Parathyroid adenoma (tissue), 2 donors: Measurements from ENCODE around the gene ODAD2.

Source experiments
- H2AFZ ChIP-seq: fragments of 300-600 bp; sonication (generic); one replicate; pipeline ENCODE4 v1.7.0; 2017; ENCODE audit warnings: antibody characterized with exemption, mild to moderate bottlenecking
- H3K27ac ChIP-seq: fragments of 300-600 bp; sonication (generic); one replicate; pipeline ENCODE4 v1.7.0; 2017
- H3K27me3 ChIP-seq: fragments of 300-600 bp; sonication (generic); one replicate; pipeline ENCODE4 v1.7.0; 2017; ENCODE audit warnings: low read length; ENCODE audit not compliant: control insufficient read depth, insufficient read depth
- H3K36me3 ChIP-seq: fragments of 300-600 bp; sonication (generic); one replicate; pipeline ENCODE4 v1.7.0; 2017; ENCODE audit warnings: low read length; ENCODE audit not compliant: control insufficient read depth, insufficient read depth
- H3K4me1 ChIP-seq: fragments of 300-600 bp; sonication (generic); one replicate; pipeline ENCODE4 v1.7.0; 2017; ENCODE audit warnings: control low read depth
- H3K4me2 ChIP-seq: fragments of 300-600 bp; sonication (generic); one replicate; pipeline ENCODE4 v1.7.0; 2017; ENCODE audit warnings: low read length
- H3K4me3 ChIP-seq: fragments of 300-600 bp; sonication (generic); one replicate; pipeline ENCODE4 v1.7.0; 2017; ENCODE audit warnings: low read depth, low read length
- H3K79me2 ChIP-seq: fragments of 300-600 bp; sonication (generic); one replicate; pipeline ENCODE4 v1.7.0; 2017; ENCODE audit warnings: control low read depth
- H3K9ac ChIP-seq: fragments of 300-600 bp; sonication (generic); one replicate; pipeline ENCODE4 v1.7.0; 2017; ENCODE audit warnings: mild to moderate bottlenecking
- H3K9me3 ChIP-seq: fragments of 300-600 bp; sonication (generic); one replicate; pipeline ENCODE4 v1.7.0; 2017; ENCODE audit warnings: low read length; ENCODE audit not compliant: control insufficient read depth
- CTCF ChIP-seq: fragments of 300-600 bp; sonication (generic); IDR thresholded peaks from one replicate; pipeline ENCODE4 v1.7.0; 2017; ENCODE audit warnings: antibody characterized with exemption, mild to moderate bottlenecking
- donor health status: primary hyperparathyroidism.

ODAD2 gene

GRCh38 chr10:27947540-27947939, 51.3 kb downstream of the ODAD2 start:
- Histone ChIP-seq H3K79me2 (no peaks in the 10 kb centered on the region), H3K36me3 (no peaks in the 10 kb centered on the region)

GRCh38 chr10:27944005-27944404, 54.9 kb downstream of the ODAD2 start:
- H3K27ac ChIP-seq: no peak overlapping the region
- H3K79me2 ChIP-seq: no peaks in the 10 kb centered on the region
- no peaks in the 10 kb centered on the region for H3K27me3 ChIP-seq
- H3K36me3 ChIP-seq: no peaks in the 10 kb centered on the region
- H3K4me3 ChIP-seq: no peak overlapping the region
- H3K4me1 ChIP-seq: no peaks in the 10 kb centered on the region
- no peaks in the 10 kb centered on the region for H3K9me3 ChIP-seq
- H2AFZ ChIP-seq: no peak overlapping the region
- H3K9ac ChIP-seq: no peak overlapping the region
- TF ChIP-seq CTCF: no peak
- no peak overlapping the region for H3K4me2 ChIP-seq

More at GRCh38 chr10:27947540-27947939, 51.3 kb downstream of the ODAD2 start:
- H3K4me1 ChIP-seq: no peaks in the 10 kb centered on the region
- H3K27ac ChIP-seq: no peak overlapping the region
- no peak overlapping the region for H3K9ac ChIP-seq
- no peaks in the 10 kb centered on the region for H3K9me3 ChIP-seq
- H3K4me2 ChIP-seq: no peak overlapping the region
- H3K4me3 ChIP-seq: no peak overlapping the region
- H3K27me3 ChIP-seq: no peaks in the 10 kb centered on the region
- no peak overlapping the region for H2AFZ ChIP-seq
- TF ChIP-seq CTCF: no peak

GRCh38 chr10:27914888-27915287, 84.0 kb downstream of the ODAD2 start:
- Histone ChIP-seq H3K4me2 (no peak overlapping the region), H3K4me3 (no peak overlapping the region), H3K27ac (no peak overlapping the region), H3K27me3 (no peaks in the 10 kb centered on the region), H3K79me2 (no peaks in the 10 kb centered on the region), H3K9ac (no peak overlapping the region), H2AFZ (no peak overlapping the region), H3K9me3 (no peaks in the 10 kb centered on the region), H3K4me1 (no peaks in the 10 kb centered on the region), H3K36me3 (no peaks in the 10 kb centered on the region)
- TF ChIP-seq CTCF: no peak

- Histone ChIP-seq H3K27ac (no peak overlapping the region), H3K4me2 (no peak overlapping the region), H2AFZ (no peak overlapping the region), H3K27me3 (no peaks in the 10 kb centered on the region), H3K79me2 (no peaks in the 10 kb centered on the region), H3K36me3 (no peaks in the 10 kb centered on the region), H3K4me1 (no peaks in the 10 kb centered on the region), H3K9me3 (no peaks in the 10 kb centered on the region), H3K4me3 (no peak overlapping the region), H3K9ac (no peak overlapping the region)
- TF ChIP-seq CTCF: no peak
Measured at GRCh38 chr10:27912231-27912630, 86.6 kb downstream of the ODAD2 start.

- H3K9ac ChIP-seq: no peak overlapping the region
- no peak overlapping the region for H2AFZ ChIP-seq
- no peak overlapping the region for H3K4me3 ChIP-seq
- H3K27me3 ChIP-seq: no peaks in the 10 kb centered on the region
- H3K79me2 ChIP-seq: no peaks in the 10 kb centered on the region
- H3K9me3 ChIP-seq: no peaks in the 10 kb centered on the region
- H3K4me2 ChIP-seq: no peak overlapping the region
- H3K36me3 ChIP-seq: no peaks in the 10 kb centered on the region
- no peak overlapping the region for H3K27ac ChIP-seq
- H3K4me1 ChIP-seq: no peaks in the 10 kb centered on the region
- no peak for TF ChIP-seq CTCF
Measured at GRCh38 chr10:27911539-27911938, 87.3 kb downstream of the ODAD2 start.
